ENCODE measurements around the gene TDP2.
A peak's percentile ranks its signal among the peaks of the same experiment; 100 is the strongest.
"Not testable (repeated sequence)": the region's sequence is repeated elsewhere in the genome, so short reads cannot be mapped to it uniquely, and the experiment has no call there.

TDP2 gene

DNA sequence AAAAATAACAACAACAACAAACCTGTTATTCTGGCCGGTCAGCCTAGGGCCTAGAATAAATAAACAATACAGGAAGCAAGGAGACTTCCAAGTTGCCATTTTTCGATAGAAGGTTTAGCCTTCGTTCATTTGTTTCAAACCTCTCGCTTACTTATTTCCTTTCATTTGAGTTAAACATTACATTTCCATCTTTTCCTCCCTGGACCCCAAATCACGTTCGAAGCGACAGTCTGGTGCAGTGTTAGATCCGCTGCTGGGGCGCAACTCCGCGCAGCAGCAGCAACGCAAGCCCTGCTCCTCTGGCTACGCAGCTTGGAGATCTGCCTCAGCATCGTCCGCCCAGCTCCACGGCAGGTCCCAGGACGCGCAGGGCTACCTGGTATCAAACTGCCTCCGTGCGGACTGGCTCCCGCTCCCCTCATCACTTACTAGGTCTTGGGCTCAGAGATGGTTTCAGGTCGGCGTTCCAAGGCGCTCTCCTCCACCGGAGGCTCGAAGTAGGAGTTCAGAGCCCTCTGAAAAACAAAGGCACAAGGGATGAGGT, 530 bp downstream of the TDP2 start:
- Mint-ChIP-seq H3K27ac (peak overlapping the region; percentile 98), H3K36me3 (peaks cover 53% of the 10 kb centered on the region), H3K27me3 (no peaks in the 10 kb centered on the region), H3K9me3 (no peaks in the 10 kb centered on the region), H3K4me3 (peak overlapping the region; percentile 92), H3K4me1 (peaks cover 45% of the 10 kb centered on the region)
- peak; percentile 69 for ATAC-seq

- no peaks in the 10 kb centered on the region for H3K9me3 Mint-ChIP-seq
- no peaks in the 10 kb centered on the region for H3K27me3 Mint-ChIP-seq
- H3K4me1 Mint-ChIP-seq = peaks cover 45% of the 10 kb centered on the region
- H3K36me3 Mint-ChIP-seq = peaks cover 43% of the 10 kb centered on the region
- no peak for ATAC-seq
- peak overlapping the region; percentile 92 for H3K4me3 Mint-ChIP-seq
- H3K27ac Mint-ChIP-seq = peak overlapping the region; percentile 98
Observed at GRCh38 chr6:24664046-24664987, 2.4 kb downstream of the TDP2 start.

GRCh38 chr6:24663189-24663588, 3.5 kb downstream of the TDP2 start:
- Mint-ChIP-seq H3K4me1 (peaks cover 39% of the 10 kb centered on the region), H3K27me3 (no peaks in the 10 kb centered on the region), H3K36me3 (peaks cover 44% of the 10 kb centered on the region), H3K4me3 (no peak overlapping the region), H3K9me3 (no peaks in the 10 kb centered on the region), H3K27ac (no peak overlapping the region)
- ATAC-seq = no peak

DNA sequence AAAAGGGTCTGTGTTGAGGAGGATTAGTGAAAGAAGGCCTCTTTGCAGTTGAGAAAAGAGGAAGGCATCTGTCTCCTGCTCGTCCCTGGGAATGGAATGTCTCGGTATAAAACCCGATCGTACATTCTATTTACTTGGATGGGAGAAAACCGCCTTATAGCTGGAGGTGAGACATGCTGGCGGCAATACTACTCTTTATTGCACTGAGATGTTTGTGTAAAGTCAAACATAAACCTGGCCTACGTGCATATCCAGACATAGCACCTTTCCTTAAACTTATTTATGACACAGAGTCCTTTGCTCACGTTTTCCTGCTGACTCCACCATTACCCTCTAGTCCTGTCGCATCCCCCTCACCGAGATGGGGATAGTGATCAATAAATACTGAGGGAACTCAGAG, 4.5 kb downstream of the TDP2 start:
- H3K27ac Mint-ChIP-seq = peak overlapping the region; percentile 10
- no peaks in the 10 kb centered on the region for H3K9me3 Mint-ChIP-seq
- peaks cover 49% of the 10 kb centered on the region for H3K36me3 Mint-ChIP-seq
- peaks cover 30% of the 10 kb centered on the region for H3K4me1 Mint-ChIP-seq
- no peak overlapping the region for H3K4me3 Mint-ChIP-seq
- ATAC-seq = no peak
- no peaks in the 10 kb centered on the region for H3K27me3 Mint-ChIP-seq

DNA sequence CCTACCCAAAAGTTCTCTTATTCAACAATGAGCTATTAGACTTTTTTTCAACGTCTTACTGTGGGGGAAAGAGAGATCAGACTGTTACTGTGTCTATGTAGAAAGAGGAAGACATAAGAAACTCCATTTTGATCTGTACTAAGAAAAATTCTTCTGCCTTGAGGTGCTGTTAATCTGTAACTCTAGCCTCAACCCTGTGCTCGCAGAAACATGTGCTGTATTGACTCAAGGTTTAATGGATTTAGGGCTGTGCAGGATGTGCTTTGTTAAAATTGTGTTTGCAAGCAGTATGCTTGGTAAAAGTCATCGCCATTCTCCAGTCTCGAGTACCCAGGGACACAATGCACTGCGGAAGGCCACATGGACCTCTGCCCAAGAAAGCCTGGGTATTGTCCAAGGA, 4.9 kb downstream of the TDP2 start:
- Mint-ChIP-seq H3K36me3 (peaks cover 53% of the 10 kb centered on the region), H3K4me1 (peaks cover 29% of the 10 kb centered on the region)
- not testable (repeated sequence) for H3K27ac Mint-ChIP-seq, H3K4me3 Mint-ChIP-seq, ATAC-seq, H3K9me3 Mint-ChIP-seq, H3K27me3 Mint-ChIP-seq

DNA sequence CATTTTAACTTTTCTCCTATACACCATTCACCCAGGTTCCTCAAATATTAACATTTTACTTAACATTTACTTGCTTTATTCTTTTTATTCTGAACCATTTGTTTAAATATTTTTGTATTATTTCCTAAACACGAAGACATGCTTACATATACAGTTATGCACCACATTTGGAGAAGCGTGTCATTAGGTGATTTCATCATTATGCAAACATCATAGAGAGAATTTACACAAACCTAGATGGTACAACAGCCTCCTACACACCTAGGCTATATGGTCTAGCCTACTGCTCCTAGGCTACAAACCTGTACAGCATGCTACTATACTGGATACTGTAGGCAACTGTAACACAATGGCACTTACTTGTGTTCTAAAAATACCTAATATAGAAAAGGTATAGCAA, 6.6 kb downstream of the TDP2 start:
- H3K27ac Mint-ChIP-seq = no peak overlapping the region
- no peaks in the 10 kb centered on the region for H3K27me3 Mint-ChIP-seq
- no peaks in the 10 kb centered on the region for H3K9me3 Mint-ChIP-seq
- peaks cover 68% of the 10 kb centered on the region for H3K36me3 Mint-ChIP-seq
- peaks cover 32% of the 10 kb centered on the region for H3K4me1 Mint-ChIP-seq
- no peak overlapping the region for H3K4me3 Mint-ChIP-seq
- ATAC-seq = no peak

GRCh38 chr6:24659561-24659960, 7.1 kb downstream of the TDP2 start:
- H3K27me3 Mint-ChIP-seq = no peaks in the 10 kb centered on the region
- no peak for ATAC-seq
- peaks cover 65% of the 10 kb centered on the region for H3K36me3 Mint-ChIP-seq
- H3K4me3 Mint-ChIP-seq = no peak overlapping the region
- H3K9me3 Mint-ChIP-seq = no peaks in the 10 kb centered on the region
- no peak overlapping the region for H3K27ac Mint-ChIP-seq
- peaks cover 26% of the 10 kb centered on the region for H3K4me1 Mint-ChIP-seq

GRCh38 chr6:24658573-24659560, 7.8 kb downstream of the TDP2 start:
- Mint-ChIP-seq H3K36me3 (peaks cover 66% of the 10 kb centered on the region), H3K4me3 (no peak overlapping the region), H3K27me3 (no peaks in the 10 kb centered on the region), H3K27ac (no peak overlapping the region), H3K9me3 (no peaks in the 10 kb centered on the region), H3K4me1 (peaks cover 23% of the 10 kb centered on the region)
- ATAC-seq = no peak

DNA sequence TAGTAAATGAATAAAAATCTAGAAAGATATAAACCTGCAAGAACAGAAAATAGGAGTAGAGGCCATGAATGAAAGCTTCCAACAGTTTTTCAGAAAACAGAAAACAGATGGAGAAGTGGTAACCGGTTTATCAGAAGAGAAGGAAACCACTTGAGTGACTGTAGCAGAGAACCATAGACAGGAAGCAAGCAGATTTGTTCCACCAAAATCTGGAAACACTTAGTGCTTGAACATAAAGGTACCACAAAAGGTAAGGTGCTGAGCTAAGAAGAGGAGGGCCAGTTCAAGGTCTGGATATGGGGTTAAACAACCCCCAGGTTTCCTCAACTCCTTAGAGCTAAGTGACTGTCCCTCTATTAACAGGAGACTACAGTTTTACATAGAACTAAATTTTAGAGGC, 11.5 kb downstream of the TDP2 start:
- Mint-ChIP-seq H3K9me3 (no peaks in the 10 kb centered on the region), H3K4me3 (no peak overlapping the region), H3K36me3 (peaks cover 62% of the 10 kb centered on the region), H3K27me3 (no peaks in the 10 kb centered on the region), H3K4me1 (peaks cover 26% of the 10 kb centered on the region), H3K27ac (peak overlapping the region; percentile 58)
- ATAC-seq = no peak

- Mint-ChIP-seq H3K36me3 (peaks cover 27% of the 10 kb centered on the region), H3K9me3 (no peaks in the 10 kb centered on the region), H3K4me1 (peaks cover 24% of the 10 kb centered on the region), H3K4me3 (no peak overlapping the region), H3K27me3 (no peaks in the 10 kb centered on the region), H3K27ac (no peak overlapping the region)
- ATAC-seq = no peak
Observed at GRCh38 chr6:24650365-24650764, 16.3 kb downstream of the TDP2 start.

DNA sequence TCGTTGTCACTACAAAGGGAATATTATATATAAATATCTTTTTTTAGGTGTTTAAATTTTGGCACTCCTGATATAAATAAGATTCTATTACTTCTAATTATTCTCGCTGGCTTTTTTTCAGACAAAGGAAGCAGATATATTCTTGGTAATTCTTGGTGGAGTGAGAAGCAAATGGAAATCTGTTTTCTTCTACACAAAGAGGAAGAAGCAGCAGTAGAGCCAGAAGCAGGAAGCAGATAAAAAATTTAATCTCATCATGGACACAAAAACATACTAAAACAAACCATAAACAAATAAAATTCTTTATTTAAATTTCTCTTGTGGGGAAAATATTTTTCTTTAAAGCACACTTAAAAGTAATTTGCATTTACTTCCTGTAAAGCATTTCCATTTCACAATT, 17.0 kb downstream of the TDP2 start:
- H3K4me3 Mint-ChIP-seq = no peak overlapping the region
- no peak overlapping the region for H3K27ac Mint-ChIP-seq
- no peaks in the 10 kb centered on the region for H3K27me3 Mint-ChIP-seq
- H3K9me3 Mint-ChIP-seq = no peaks in the 10 kb centered on the region
- no peak for ATAC-seq
- peaks cover 27% of the 10 kb centered on the region for H3K4me1 Mint-ChIP-seq
- H3K36me3 Mint-ChIP-seq = peaks cover 26% of the 10 kb centered on the region

- ATAC-seq = no peak
- Mint-ChIP-seq H3K27me3 (no peaks in the 10 kb centered on the region), H3K27ac (no peak overlapping the region), H3K9me3 (no peaks in the 10 kb centered on the region), H3K36me3 (peaks cover 17% of the 10 kb centered on the region), H3K4me3 (no peak overlapping the region), H3K4me1 (peaks cover 21% of the 10 kb centered on the region)
Observed at GRCh38 chr6:24648276-24648675, 18.4 kb downstream of the TDP2 start.

DNA sequence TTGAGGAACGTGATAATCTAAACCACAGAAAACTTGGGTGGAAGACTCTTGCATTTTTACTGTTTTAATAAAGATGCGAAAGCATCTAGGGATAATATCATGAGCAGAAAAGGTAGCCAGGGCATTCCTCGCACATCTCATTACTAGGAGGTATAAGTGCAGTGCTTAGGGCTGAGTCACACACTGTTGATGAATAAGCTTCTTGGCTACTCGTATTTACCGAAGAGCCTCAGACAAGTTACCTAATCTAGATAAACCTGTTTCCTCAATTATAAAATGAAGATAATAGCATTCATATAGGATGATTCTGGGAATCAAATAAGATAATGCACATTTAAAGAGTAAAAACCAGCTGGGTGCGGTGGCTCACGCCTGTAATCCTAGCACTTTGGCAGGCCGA, 19.9 kb downstream of the TDP2 start:
- peaks cover 2% of the 10 kb centered on the region for H3K36me3 Mint-ChIP-seq
- H3K4me3 Mint-ChIP-seq = peak overlapping the region; percentile 94
- no peak for ATAC-seq

DNA sequence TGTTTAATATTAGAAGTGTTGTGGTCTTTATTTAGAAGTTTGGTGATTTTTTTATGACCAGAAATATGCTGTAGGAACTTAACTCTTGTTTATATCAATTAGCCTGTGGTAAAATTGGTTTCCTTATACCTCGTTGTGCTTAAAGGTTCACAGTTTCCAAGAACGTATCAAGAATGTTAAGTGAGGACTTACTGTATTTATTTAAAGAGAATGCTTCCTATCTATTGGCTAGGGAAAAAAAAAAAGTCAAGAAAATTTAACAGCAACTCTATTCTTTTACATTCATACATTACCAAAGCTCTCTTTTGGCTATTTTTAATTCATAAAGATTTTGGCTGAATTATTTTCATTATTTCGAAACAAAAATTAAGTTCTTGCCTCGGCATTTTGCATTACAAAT, 22.3 kb downstream of the TDP2 start:
- no peak for ATAC-seq
- Mint-ChIP-seq H3K36me3 (no peaks in the 10 kb centered on the region), H3K4me1 (peaks cover 18% of the 10 kb centered on the region), H3K4me3 (no peak overlapping the region), H3K27ac (no peak overlapping the region), H3K27me3 (no peaks in the 10 kb centered on the region), H3K9me3 (no peaks in the 10 kb centered on the region)

More for the DNA sequence above, 19.9 kb downstream of the TDP2 start:
- Mint-ChIP-seq H3K9me3 (no peaks in the 10 kb centered on the region), H3K27me3 (no peaks in the 10 kb centered on the region), H3K27ac (peak overlapping the region; percentile 82), H3K4me1 (peaks cover 18% of the 10 kb centered on the region)

GRCh38 chr6:24643920-24644319, 22.8 kb downstream of the TDP2 start:
- no peak for ATAC-seq
- Mint-ChIP-seq H3K4me1 (peaks cover 18% of the 10 kb centered on the region), H3K27me3 (no peaks in the 10 kb centered on the region), H3K27ac (no peak overlapping the region), H3K36me3 (peaks cover 4% of the 10 kb centered on the region), H3K9me3 (no peaks in the 10 kb centered on the region), H3K4me3 (no peak overlapping the region)

All from stimulated activated memory B cell treated with anti-CD40 and anti-IgM and Interleukin-4, amounts not matched to agents 10 μg/mL and 1 μg/mL and 100 μg/mL, for 72 hours (primary cell).